NCI-H748 (cell line): ENCODE results near the gene TMEM242.

Experiments
- DNase-seq: peaks from one replicate; lab custom pipeline; 2025; ENCODE audit not compliant: unreplicated experiment; lab: John Stamatoyannopoulos, UW

TMEM242 gene

DNA sequence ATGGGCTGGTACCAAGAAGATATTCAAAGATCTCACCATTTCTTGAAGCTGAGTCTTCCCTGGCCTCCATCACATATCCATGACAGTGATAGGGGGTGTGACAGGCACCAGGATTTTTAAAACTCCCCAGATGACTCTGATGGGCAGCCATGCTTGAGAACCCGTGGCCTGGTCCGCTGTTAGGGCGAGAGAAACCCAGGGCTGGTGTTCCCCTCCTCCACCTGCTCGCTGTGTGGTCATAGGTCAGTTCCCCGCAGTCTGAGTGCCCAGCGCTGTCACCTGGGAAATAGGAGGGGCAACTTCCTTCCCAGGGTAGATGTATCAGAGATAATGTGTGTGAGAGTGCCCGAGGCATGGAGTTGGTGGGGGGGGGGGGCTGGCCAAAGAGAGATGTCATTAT, 50.9 kb downstream of the TMEM242 start:
- no peak for DNase-seq

DNA sequence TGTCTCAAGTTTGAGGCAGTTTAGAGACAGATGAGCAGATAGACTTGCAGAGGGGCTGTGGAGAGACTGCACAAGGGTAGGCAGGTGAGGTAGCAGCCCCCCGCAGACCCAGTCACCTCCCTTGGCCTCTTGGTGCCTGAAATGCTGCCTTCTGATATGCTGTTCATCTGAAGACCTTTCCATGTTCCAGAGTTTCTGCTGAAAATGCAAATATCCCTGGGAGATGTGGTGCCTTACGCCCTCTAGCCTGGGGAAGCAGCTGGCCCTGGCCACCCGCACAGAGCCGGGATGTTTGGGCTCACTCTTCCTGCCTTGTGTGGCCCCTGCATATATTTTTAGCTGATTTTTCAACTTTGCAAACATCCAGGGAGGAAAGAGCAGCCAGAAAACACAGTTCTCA, 51.4 kb downstream of the TMEM242 start:
- DNase-seq: no peak

DNA sequence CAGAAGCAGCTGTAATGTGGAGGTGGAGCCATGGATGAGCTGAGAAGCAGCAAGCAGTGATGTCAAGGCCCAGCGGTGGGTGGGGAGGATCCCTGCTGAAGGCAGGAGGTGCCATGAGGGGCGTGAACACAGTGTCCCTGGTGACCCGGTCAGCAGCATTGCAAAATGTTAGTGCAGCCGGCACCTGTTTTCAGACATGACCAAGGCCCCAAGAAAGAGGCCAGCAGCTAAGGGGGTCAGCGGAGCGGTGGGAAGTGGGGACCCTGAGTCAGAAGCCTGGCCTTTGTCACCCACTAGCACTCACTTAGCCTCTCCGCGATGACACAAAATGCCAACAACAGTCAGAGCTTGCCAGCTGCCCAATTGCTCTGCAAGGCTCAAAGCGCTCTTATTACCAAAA, 51.9 kb downstream of the TMEM242 start:
- DNase-seq: no peak

DNA sequence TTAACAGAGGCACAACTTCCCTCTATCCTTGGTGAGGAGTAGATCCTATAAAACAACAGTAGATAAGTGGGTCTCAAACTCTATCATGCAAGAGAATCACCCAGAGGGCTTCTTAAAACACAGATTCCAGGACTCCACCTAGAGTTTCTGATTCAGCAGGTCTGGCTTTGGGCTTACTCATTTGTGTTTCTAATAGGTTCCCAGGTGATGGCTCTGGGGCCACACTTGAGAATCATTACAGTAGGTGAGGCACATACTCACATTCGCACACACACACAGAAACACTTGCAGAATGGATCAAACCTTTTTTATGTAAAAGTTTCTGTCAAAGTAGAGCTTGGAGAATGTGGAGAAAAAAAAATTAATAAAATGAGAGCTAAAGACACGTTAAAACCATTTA, 52.4 kb downstream of the TMEM242 start:
- DNase-seq: no peak

DNA sequence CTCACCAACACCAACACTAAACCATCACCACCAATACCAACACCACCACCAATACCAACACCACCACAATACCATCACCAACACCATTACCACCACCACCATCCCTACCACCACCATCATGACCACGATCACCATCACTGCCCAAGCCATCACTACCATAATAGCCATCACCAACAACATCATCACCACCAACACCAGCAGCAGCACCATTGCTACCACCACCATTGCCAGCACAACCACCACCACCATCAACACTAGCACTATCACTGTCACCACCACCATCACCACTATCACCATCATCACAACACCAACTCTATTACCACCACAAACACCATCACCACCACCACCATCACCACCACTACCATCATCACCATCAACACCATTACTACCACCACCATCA, 53.0 kb downstream of the TMEM242 start:
- DNase-seq: no peak

DNA sequence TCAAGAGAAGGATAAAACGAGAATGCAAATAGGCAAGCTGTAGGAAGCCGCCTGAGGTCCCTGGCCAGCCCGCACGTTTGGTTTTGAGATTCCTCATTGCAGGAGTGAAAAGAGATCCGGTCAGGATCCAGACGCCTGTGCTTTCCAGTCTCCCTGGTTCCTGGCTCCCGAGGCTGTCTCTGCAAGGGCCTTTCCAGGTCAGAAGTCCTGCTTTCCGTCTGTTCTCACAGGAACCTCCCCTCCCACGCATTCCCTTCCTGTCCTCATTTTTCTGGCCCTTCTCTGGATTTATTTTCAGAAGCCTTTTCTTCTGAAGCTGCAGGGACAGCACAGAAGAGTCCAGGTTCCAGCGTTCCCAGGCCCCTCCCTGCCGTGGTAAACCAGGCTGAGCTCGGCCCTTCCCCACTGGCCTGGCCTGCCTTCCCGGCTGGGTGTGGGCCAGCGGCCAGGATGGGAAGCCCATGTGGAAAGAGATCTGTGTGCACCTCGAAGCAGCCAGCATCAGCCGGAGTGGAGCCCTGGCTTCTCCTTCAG, 54.0 kb downstream of the TMEM242 start:
- DNase-seq: no peak

DNA sequence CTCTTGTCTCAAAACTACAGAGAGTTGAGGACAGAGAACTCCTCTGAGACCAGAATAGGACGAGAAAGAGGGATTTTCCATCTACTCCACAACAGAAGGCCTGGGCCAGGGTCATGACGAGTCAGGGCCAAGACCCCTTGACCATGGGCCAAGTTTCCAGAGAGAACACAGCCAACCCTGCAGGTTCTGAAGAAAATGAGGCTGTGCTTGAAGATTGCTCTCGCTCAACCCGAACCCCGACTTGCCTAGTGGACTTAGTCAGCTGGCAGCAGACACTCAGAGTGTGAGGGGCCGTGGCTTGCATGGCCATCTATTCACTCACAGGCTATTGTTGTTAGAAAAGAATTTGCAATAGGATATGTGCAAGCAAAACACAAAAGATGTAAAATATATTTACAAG, 54.5 kb downstream of the TMEM242 start:
- DNase-seq: no peak

DNA sequence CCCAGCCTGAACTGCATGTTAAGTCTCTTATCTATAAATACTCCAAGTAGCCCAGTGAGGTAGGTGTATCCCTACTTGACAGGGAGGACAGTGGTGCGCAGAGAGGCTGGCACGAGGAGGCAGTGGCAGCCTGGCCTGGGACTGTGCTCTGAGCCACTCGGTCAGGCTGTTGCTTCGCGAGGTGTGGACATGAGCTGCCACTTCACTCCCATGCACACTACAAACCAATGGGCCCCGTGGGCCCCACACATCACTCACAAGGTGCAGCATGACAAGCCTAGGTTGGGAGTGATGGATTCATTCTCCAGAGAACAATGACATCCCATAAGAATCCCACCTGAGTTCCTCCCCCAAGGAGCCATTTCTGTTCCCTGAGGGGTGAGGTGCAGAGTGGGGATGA, 54.9 kb downstream of the TMEM242 start:
- DNase-seq: no peak

DNA sequence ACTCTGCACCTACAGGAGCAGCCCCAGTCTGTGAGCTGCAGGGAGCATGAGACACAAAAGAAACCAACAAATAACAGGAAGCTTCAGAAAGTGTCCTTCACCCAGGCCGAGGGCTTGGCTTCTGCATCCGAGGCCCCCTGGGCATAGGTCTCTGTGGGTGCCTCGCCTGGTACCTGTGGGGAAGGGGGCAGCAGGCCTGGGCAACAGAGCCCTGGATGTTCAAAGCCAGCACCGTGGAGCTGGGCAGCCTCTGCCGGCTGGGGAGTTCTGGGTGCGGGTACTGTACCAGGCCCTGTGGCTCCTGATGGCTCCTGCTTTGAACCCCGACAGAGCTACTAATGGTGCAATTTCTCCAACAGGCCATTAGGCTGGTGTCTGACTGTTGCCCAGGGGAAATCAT, 55.7 kb downstream of the TMEM242 start:
- DNase-seq: no peak

DNA sequence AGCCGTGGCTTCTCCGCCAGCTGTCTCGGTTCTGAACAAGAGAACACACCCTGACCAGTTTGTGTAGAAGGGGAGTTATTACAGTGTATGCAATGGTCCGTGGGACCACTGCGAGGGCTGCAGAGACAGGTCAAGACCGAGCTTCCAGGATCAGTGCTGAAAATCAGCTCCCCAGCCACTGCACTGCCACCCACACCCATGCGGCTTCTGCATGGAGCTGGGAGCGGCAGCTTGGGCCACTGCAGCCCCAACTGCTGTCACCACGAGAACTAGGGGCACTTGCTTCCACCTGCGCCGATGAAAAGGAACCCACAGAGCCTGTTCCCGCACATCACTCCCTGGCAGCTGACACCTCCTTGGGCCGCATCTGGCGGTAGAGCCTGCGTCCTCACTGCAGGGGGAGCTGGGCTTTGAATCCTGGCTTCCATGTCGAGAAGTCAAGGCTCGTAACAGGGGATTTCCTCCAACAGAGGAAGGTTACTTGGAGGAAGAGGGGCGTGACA, 56.2 kb downstream of the TMEM242 start:
- DNase-seq: no peak

DNA sequence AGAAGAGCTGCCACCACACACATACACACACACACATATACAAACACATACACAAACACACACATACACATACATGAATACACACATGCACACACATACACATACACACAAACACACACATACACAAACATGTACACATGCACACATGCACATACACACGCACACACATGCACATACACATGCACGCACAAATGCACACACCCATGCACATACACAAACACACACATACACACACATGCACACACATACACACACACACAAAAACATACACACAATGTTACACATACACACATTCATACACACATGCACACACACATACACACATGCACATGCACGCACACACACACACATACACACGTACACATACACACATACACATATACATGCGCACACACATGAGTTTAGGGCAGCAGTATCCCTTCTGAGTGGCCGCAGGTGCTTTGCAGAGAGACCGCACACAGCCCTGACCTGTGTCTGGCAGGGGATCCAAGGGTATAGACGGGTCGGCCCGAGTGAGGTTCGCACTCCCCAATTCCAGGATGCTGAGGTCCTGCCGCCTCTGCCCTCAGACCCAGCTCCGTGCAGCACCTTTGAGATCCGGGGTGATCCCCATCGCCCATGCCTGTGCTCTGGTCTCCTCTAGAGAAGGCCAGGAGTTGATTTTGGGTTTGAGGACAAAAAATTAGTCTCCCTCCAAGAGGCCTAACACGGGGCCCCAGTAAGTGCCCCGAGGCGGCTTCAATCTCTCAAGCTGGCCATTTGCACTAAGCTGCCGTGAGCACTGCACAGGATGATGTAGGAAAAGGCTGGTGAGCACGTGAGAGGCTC, 56.8 kb downstream of the TMEM242 start:
- no peak for DNase-seq

DNA sequence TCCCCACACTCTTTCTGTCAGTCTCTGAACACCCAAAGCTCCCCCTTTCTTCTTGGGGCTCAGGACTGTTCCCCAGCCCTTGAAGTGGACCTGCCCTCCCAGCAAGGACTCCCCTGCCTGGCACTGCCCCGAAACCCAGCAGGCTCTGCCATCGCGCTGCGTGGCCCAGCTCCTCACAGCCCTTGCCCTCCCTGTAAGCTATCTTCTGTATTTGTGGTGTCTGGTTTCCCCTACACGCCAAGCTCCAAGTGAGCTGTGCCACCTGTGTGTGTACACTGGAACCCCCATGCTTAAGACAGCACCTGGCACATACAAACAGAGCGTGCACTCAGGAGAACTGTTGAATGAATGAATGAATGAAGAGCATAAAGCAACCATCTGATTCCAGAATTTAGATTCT, 57.7 kb downstream of the TMEM242 start:
- peak; percentile 59 for DNase-seq

DNA sequence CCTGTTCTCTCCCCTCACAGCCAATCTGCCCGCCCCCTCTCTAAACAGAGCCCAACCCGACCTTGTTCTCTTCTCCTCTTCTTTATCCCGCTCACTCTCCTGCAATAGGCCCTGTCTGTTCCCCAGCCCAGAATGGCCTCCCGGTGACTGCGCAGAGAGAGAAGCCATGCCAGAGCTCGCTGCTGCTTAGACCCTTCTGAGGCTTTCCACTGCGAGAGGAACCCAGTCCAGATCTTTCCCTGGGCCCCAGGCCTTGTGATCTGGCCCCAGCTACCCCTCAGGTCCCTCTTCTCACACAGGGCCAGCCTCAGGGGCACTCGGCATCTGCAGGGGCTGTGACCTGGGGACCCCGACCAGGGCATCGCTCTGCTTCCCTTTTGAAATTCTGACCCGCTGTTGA, 58.1 kb downstream of the TMEM242 start:
- no peak for DNase-seq

DNA sequence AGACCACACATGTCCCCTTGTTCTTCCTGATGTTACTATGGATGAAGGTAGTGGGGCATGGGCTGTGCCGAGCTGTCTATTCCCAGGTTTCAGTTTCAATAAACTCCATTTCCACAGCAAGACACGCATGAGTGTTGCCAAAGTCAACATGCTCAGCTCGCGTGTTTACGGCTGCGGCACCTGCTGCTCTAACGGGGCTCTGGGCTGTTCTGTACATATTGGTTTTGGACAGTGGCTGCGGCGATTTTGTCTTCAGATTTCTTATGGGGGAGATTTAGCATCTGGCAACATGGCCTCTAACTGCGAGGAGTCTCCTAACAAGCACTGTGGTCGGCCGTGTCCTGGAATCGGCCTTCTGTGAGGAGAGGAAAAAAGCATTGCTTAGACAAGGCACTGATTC, 58.6 kb downstream of the TMEM242 start:
- DNase-seq: peak; percentile 79

DNA sequence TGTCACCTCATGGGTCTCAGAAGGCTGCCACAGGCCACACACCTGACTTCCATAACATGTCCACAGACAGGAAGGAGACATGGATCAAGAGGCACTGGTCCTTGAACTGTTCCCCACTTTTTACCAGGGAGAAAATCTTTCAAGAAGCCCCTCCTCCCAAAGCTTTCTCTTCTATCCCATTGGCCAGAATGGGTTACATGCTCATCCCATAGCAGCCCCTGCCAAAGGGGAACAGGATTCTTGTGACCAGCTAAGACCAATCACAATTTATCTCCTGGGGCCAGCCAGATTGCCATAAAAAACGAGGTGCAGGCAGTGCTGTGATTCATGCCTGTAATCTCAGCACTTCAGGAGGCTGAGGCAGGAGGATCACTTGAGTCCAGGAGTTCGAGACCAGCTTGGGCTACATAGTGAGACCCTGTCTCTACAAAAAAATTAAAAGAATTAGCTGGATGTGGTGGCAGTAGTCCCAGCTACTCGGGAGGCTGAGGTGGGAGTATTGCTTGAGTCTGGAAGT, 59.4 kb downstream of the TMEM242 start:
- DNase-seq: no peak

DNA sequence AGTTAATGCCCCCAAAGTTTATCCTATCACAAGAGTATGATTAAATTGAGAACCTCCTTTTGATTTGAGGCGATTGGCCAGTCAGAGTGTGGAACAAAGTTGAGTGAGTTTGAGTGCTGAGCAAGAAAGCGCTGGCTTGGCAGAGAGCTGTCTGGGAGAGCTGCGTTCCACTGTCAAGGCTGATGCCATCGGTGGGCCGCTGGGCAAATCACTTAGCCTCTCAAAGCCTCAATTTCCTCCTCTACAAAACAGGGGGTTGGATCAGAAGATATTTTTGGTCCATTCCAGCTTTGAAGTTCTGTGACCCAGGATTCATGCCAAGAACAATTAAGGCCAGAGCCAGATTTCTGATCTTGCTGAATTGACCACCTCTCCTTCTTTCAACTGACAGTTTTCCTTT, 60.2 kb downstream of the TMEM242 start:
- no peak for DNase-seq

DNA sequence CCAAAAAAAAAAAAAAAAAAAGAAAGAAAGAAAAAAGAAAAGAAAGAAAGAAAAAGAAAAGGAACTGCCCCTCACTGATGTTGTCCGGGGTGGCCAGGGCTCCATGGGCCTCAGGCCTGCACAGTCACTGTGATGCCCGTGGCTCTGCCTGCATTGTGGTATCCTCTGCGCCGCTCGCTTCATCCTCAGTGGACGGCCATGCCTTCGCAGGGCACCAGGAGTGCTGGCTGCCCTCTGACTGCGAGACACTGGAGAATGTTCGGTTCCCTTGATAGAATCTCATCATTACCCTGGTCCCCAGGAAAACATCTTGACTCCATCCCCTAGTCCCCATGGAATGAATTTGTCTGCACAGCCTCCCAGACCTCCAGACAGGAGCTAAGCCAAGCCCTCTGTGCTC, 61.7 kb downstream of the TMEM242 start:
- DNase-seq: no peak

DNA sequence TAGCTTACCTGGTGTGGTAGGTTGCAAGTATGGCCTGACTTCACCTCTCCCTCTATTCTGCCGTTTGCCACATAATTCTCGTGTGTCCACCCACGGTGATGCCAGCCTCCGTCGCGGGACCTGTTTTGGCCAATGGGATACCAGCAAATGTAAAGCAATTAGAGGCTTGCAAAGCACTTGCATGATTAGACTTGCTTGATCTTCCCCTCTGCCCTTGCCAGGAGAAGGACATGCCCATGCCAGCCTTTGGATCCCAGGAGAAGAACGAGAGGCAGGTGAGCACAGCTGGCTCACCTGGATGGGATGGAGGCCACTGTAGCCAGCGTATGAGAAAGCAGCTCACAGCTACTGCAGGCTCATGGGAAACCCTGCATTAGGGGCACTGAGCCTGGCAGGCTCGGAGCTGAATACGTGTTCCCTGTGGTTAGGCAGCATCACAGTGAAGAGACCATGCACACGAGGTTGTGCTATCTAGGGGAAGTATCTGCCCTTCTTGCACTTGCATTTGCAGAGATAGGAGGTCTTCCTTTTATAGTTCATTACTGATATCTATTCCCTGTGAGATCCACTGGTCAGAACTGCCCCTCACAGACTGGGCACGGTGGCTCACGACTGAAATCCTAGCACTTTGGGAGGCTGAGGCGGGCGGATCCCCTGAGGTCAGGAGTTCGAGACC, 62.4 kb downstream of the TMEM242 start:
- no peak for DNase-seq

DNA sequence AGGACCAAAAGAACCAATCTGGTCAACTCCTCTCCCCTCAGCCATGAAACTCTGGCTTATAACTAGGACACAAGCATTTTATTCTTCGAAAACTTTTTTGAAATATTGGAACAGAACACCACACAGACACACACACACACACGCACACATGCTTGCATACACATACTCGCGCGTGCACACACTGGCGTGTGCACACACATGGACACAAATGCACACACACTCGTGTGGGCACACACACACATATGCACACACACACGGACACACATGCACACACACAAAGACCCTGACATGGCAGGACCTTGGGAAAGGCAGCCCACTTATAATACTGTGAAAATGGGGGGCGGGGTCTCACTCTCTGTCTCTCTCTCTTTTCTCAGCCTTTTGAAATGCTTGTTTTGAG, 63.9 kb downstream of the TMEM242 start:
- DNase-seq: no peak

DNA sequence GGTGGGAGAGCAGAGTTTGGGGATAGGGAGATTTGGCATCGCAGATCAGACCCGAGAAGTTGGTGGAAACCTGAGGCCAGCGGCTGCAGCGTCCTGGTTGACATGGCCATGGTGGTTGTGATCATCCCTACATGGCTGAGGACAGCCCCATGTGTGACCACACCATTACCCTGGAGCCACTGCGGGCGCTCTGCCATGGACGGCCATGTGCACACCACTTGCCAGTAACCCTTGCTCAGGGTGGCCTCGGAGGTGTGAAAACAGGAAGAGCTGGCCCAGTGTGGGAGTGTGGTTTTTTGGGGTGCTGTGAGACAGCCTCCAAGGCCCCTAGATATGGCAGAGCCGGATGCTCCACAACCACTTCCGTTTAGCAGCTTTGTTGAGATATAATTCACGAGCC, 64.4 kb downstream of the TMEM242 start:
- DNase-seq: no peak

DNA sequence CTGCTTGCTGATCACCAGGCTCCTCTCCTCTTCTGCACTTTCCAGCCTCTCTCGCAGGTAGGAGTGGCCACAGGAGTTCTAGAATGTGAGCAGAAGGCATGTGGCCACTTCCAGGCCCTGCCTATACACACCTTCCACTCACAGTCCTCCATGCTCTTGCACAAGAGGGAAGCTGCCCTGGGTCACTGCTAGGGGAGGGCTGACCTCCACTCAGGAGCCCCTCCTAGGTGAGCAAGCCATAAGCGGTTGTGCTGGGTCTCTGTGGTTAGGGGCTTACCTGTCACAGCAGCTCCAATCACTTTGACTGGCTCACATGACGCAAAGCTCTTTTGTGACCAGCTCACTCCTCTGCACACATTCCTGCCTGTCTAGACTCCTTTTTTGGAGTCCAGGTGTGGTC, 68.2 kb downstream of the TMEM242 start:
- no peak for DNase-seq

DNA sequence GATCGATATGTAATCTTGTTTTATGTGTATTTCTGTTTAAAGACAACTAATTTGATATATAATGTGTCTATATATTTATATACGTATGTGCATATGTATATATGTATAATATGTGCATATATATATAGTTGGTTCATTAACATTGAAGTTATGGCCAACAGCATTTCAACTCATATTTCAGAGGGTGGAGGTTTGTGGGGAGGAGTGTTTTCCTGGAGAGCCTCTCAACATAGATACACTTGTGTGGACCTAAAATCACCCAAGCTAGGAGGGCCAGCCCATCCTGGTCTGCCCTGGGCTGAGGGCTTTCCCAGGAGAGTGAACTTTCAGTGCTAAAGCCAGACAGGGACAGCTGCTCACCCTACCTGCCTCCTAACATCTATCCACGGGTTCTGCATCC, 68.8 kb downstream of the TMEM242 start:
- no peak for DNase-seq
